ENCODE results near the gene CMTR1. TPM values are rescaled to one million over a fixed set of nuclear protein-coding genes. Genes with fewer than 3 reads are reported as not detected.
A peak's percentile ranks its signal among the peaks of the same experiment; 100 is the strongest.

The CMTR1 gene
- polyA plus RNA-seq, 1 of the 3 experiments (the other 2 are of a cell fraction), result 19.8 TPM

- peak overlapping the region in 1 of 2 experiments; percentile 99; a peak in 2 of 4 replicates for H3K27ac ChIP-seq (ENCODE audit: low read depth in 2 of 2, low read length in 1 of 2)
- H3K27me3 ChIP-seq (ENCODE audit: insufficient read depth), result no peaks in the 10 kb centered on the region
- H3K9me2 ChIP-seq, result no peaks in the 10 kb centered on the region
- H3K4me2 ChIP-seq, result no peak overlapping the region
- 83% methylated on average over 7 of the region's 9 CpGs for WGBS (ENCODE audit: low lambda C conversion rate)
- TF ChIP-seq JUND (IDR thresholded peaks at IDR 0.05), result no peak
- no peak for TF ChIP-seq TCF12 (IDR thresholded peaks at IDR 0.05)
- no peak for TF ChIP-seq POLR2AphosphoS5 (IDR thresholded peaks at IDR 0.05; ENCODE audit: low read depth, low read length)
- no peak for TF ChIP-seq USF1 (IDR thresholded peaks at IDR 0.05; ENCODE audit: borderline replicate concordance, low read depth)
- no peak for TF ChIP-seq EZH2phosphoT487 (IDR thresholded peaks at IDR 0.05; ENCODE audit: borderline replicate concordance, low read depth)
- no peak for TF ChIP-seq NFIC (IDR thresholded peaks at IDR 0.05; ENCODE audit: borderline replicate concordance)
- no peak for TF ChIP-seq GABPA (IDR thresholded peaks at IDR 0.05; ENCODE audit: low read depth)
- no peak for TF ChIP-seq MAX (IDR thresholded peaks at IDR 0.05; ENCODE audit: low read depth)
- no peaks in the 10 kb centered on the region for H3K36me3 ChIP-seq (replicated peaks in 1 of 2; ENCODE audit: control insufficient read depth in 1 of 2, insufficient read depth in 2 of 2, low read length in 1 of 2)
- peaks cover 0 to 70% of the 10 kb centered on the region in 2 experiments; a peak in 2 of 4 replicates for H3K4me1 ChIP-seq (ENCODE audit: control insufficient read depth in 1 of 2, insufficient read depth in 2 of 2, low read depth in 1 of 2, low read length in 1 of 2)
- no peak overlapping the region for H3K9ac ChIP-seq
- DNase-seq, result peak; percentile 49
- no peaks in the 10 kb centered on the region for H3F3A ChIP-seq (replicated peaks; ENCODE audit: insufficient read depth)
- H3K4me3 ChIP-seq (ENCODE audit: low read depth in 2 of 2, low read length in 1 of 2), result no peak overlapping the region
- no peaks in the 10 kb centered on the region; the same call in 1 of the 2 replicates for H3K79me2 ChIP-seq (ENCODE audit: insufficient read depth)
- POLR2A ChIA-PET, result interaction anchor here (0.9 to 2.1 kb wide), 6 partner anchors 17 to 75 kb away, joined by 3 to 16 read pairs (median 6); partner anchors contain the start of gene CMTR1
- CTCF ChIA-PET, result interaction anchor here (0.8 to 9.1 kb wide), 11 partner anchors 14 to 200 kb away, joined by 3 to 88 read pairs (median 6); no protein-coding TSS in a partner anchor
- no peaks in the 10 kb centered on the region for H4K20me1 ChIP-seq (ENCODE audit: insufficient read depth)
- H2AFZ ChIP-seq (ENCODE audit: low read depth), result no peak overlapping the region
- H3K9me3 ChIP-seq, result no peaks in the 10 kb centered on the region
These were observed 57.6 kb downstream of the CMTR1 start for GRCh38 chr6:37490536-37491170.

- no peaks in the 10 kb centered on the region; the same call in 1 of the 2 replicates for H3K79me2 ChIP-seq (ENCODE audit: insufficient read depth)
- POLR2A ChIA-PET, result interaction anchor here (0.9 to 2.1 kb wide), 6 partner anchors 17 to 74 kb away, joined by 3 to 16 read pairs (median 6); partner anchors contain the start of gene CMTR1
- H3K9ac ChIP-seq, result no peak overlapping the region
- peak; percentile 70; the same call in 1 of the 2 replicates for TF ChIP-seq MXI1 (IDR thresholded peaks at IDR 0.05; ENCODE audit: low read depth, low read length)
- TF ChIP-seq REST (IDR thresholded peaks at IDR 0.05; ENCODE audit: low read depth, low read length), result no peak
- no peak for TF ChIP-seq FOSL2 (IDR thresholded peaks at IDR 0.05; ENCODE audit: borderline replicate concordance, low read depth)
- TF ChIP-seq RCOR1 (IDR thresholded peaks at IDR 0.05; ENCODE audit: low read length), result peak; percentile 47; the same call in 1 of the 2 replicates
- TF ChIP-seq JUND (IDR thresholded peaks at IDR 0.05), result no peak
- no peak for TF ChIP-seq YY1 (IDR thresholded peaks at IDR 0.05; ENCODE audit: low read depth)
- TF ChIP-seq GATA2 (CRISPR knock-in tag; IDR thresholded peaks at IDR 0.05), result 0 out of 2 replicates have a peak, but pooled peaks have one; percentile 8
- no peak for TF ChIP-seq TEAD4 (IDR thresholded peaks at IDR 0.05; ENCODE audit: borderline replicate concordance, insufficient read depth)
- peak; percentile 28 for TF ChIP-seq RAD21 (IDR thresholded peaks at IDR 0.05; ENCODE audit: low read length)
- TF ChIP-seq CHD2 (IDR thresholded peaks at IDR 0.05; ENCODE audit: low read length, partially characterized antibody), result peak; percentile 60
- peak in 1 of 2 experiments; percentile 74; a peak in 2 of 4 replicates for TF ChIP-seq EP300 (IDR thresholded peaks at IDR 0.05; ENCODE audit: borderline replicate concordance in 1 of 2, low read depth in 1 of 2, low read length in 1 of 2)
- TF ChIP-seq USF2 (IDR thresholded peaks at IDR 0.05; ENCODE audit: borderline replicate concordance, low read depth, low read length), result no peak
- TF ChIP-seq NRF1 (IDR thresholded peaks at IDR 0.05; ENCODE audit: low read depth, low read length), result no peak
- H3K36me3 ChIP-seq (replicated peaks in 1 of 2; ENCODE audit: control insufficient read depth in 1 of 2, insufficient read depth in 2 of 2, low read length in 1 of 2), result no peaks in the 10 kb centered on the region
- no peak overlapping the region for H3K4me2 ChIP-seq
- H4K20me1 ChIP-seq (ENCODE audit: insufficient read depth), result no peaks in the 10 kb centered on the region
- no peaks in the 10 kb centered on the region for H3K27me3 ChIP-seq (ENCODE audit: insufficient read depth)
- H3K4me3 ChIP-seq (ENCODE audit: low read depth in 2 of 2, low read length in 1 of 2), result no peak overlapping the region
- H3K9me3 ChIP-seq, result no peaks in the 10 kb centered on the region
- peak; percentile 88 for DNase-seq
- whole genome bisulfite sequencing (ENCODE audit: low lambda C conversion rate), result 48% methylated on average over 10 of the region's 12 CpGs
- peaks cover 0 to 76% of the 10 kb centered on the region in 2 experiments; a peak in 2 of 4 replicates for H3K4me1 ChIP-seq (ENCODE audit: control insufficient read depth in 1 of 2, insufficient read depth in 2 of 2, low read depth in 1 of 2, low read length in 1 of 2)
- CTCF ChIA-PET, result interaction anchor here (0.7 to 9.1 kb wide), 14 partner anchors 11 to 199 kb away, joined by 3 to 88 read pairs (median 4); no protein-coding TSS in a partner anchor
- no peaks in the 10 kb centered on the region for H3F3A ChIP-seq (replicated peaks; ENCODE audit: insufficient read depth)
- H3K27ac ChIP-seq (ENCODE audit: low read depth in 2 of 2, low read length in 1 of 2), result peak overlapping the region in 1 of 2 experiments; percentile 99; a peak in 2 of 4 replicates
- H3K9me2 ChIP-seq, result no peaks in the 10 kb centered on the region
- H2AFZ ChIP-seq (ENCODE audit: low read depth), result no peak overlapping the region
These were observed 58.3 kb downstream of the CMTR1 start for GRCh38 chr6:37491171-37491829.

Measured in SK-N-SH (cell line).